Measurements from ENCODE around the gene SMARCD3. TPM values are rescaled to one million over a fixed set of nuclear protein-coding genes. Genes with fewer than 3 reads are reported as not detected.

Gene SMARCD3
- total RNA-seq, 1 experiment from 2014 or later, result 27.8 TPM

DNA sequence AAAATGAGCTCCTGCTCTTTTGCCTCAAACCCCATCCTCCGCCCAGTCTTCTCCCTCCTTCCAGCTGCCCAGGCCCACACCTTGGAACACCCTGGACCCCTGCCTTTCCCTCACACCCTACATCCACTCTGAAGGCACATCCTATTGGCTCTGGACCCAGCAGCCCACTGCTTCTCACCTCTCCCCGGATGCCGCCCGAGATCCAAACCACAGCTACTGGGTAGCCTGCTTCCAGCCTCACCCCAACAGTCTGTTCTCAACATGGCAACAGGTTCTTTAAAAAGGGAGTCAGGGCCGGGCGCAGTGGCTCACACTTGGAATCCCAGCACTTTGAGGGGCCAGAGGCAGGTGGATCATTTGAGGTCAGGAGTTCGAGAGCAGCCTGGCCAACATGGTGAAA, 9.5 kb upstream of the SMARCD3 start:
- ATAC-seq (no peak), DNase-seq (ENCODE audit: low read depth, low spot score) (no peak)
- BruUV-seq (replicated peaks), result no TSS peak
- CTCF ChIA-PET, result no interaction called here
- Histone ChIP-seq H3K36me3 (ENCODE audit: control insufficient read depth, insufficient read depth, low read length) (no peaks in the 10 kb centered on the region), H3K9me3 (ENCODE audit: control insufficient read depth, insufficient read depth, low read depth, low read length) (no peaks in the 10 kb centered on the region), H3K4me3 (ENCODE audit: low read depth in 2 of 2, low read length in 2 of 2) (no peak overlapping the region), H3K4me1 (ENCODE audit: control insufficient read depth, insufficient read depth, low read length) (no peaks in the 10 kb centered on the region), H3K27ac (ENCODE audit: low read length) (no peak overlapping the region), H3K27me3 (ENCODE audit: control insufficient read depth, insufficient read depth, low read length) (no peaks in the 10 kb centered on the region)
- TF ChIP-seq TCF7L2 (IDR thresholded peaks at IDR 0.05; ENCODE audit: low read depth, low read length) (no peak), SIN3A (IDR thresholded peaks at IDR 0.05; ENCODE audit: borderline replicate concordance, insufficient read depth, low read depth, low read length) (no peak), POLR2AphosphoS5 (IDR thresholded peaks at IDR 0.05; ENCODE audit: low read depth, low read length) (no peak), REST (IDR thresholded peaks at IDR 0.05; ENCODE audit: insufficient read depth in 1 of 2, low read depth in 2 of 2, low read length in 1 of 2) (no peak)
- TF ChIP-seq, protein P1, sequence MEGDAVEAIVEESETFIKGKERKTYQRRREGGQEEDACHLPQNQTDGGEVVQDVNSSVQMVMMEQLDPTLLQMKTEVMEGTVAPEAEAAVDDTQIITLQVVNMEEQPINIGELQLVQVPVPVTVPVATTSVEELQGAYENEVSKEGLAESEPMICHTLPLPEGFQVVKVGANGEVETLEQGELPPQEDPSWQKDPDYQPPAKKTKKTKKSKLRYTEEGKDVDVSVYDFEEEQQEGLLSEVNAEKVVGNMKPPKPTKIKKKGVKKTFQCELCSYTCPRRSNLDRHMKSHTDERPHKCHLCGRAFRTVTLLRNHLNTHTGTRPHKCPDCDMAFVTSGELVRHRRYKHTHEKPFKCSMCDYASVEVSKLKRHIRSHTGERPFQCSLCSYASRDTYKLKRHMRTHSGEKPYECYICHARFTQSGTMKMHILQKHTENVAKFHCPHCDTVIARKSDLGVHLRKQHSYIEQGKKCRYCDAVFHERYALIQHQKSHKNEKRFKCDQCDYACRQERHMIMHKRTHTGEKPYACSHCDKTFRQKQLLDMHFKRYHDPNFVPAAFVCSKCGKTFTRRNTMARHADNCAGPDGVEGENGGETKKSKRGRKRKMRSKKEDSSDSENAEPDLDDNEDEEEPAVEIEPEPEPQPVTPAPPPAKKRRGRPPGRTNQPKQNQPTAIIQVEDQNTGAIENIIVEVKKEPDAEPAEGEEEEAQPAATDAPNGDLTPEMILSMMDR (IDR thresholded peaks at IDR 0.05), result no peak
- in situ Hi-C loops (cut with HindIII; ENCODE audit: low pct_unique_long_range_greater_than_20kb, low sequenced_read_pairs), result no loop called here
- POLR2A ChIA-PET, result interaction anchor here (0.6 kb wide), 1 partner anchor 33 kb away, joined by 3 read pairs; no protein-coding TSS in a partner anchor
- intact Hi-C loops (cut with micrococcal nuclease; ENCODE audit: unreplicated experiment), result no loop called here

- no peak overlapping the region for H3K27ac ChIP-seq (ENCODE audit: low read length)
- in situ Hi-C loops (cut with HindIII; ENCODE audit: low pct_unique_long_range_greater_than_20kb, low sequenced_read_pairs), result no loop called here
- H3K36me3 ChIP-seq (ENCODE audit: control insufficient read depth, insufficient read depth, low read length), result no peaks in the 10 kb centered on the region
- ChIA-PET CTCF (no interaction called here), POLR2A (no interaction called here)
- H3K27me3 ChIP-seq (ENCODE audit: control insufficient read depth, insufficient read depth, low read length), result no peaks in the 10 kb centered on the region
- no TSS peak for BruUV-seq (replicated peaks)
- no peak for TF ChIP-seq POLR2AphosphoS5 (IDR thresholded peaks at IDR 0.05; ENCODE audit: low read depth, low read length)
- TF ChIP-seq, protein P1 (IDR thresholded peaks at IDR 0.05), result no peak
- TF ChIP-seq TCF7L2 (IDR thresholded peaks at IDR 0.05; ENCODE audit: low read depth, low read length), result no peak
- TF ChIP-seq REST (IDR thresholded peaks at IDR 0.05; ENCODE audit: insufficient read depth in 1 of 2, low read depth in 2 of 2, low read length in 1 of 2), result no peak
- TF ChIP-seq SIN3A (IDR thresholded peaks at IDR 0.05; ENCODE audit: borderline replicate concordance, insufficient read depth, low read depth, low read length), result no peak
- H3K4me1 ChIP-seq (ENCODE audit: control insufficient read depth, insufficient read depth, low read length), result peaks cover 7% of the 10 kb centered on the region
- H3K4me3 ChIP-seq (ENCODE audit: low read depth in 2 of 2, low read length in 2 of 2), result no peak overlapping the region
- no peak for DNase-seq (ENCODE audit: low read depth, low spot score)
- no peak for ATAC-seq
- intact Hi-C loops (cut with micrococcal nuclease; ENCODE audit: unreplicated experiment), result no loop called here
- H3K9me3 ChIP-seq (ENCODE audit: control insufficient read depth, insufficient read depth, low read depth, low read length), result no peaks in the 10 kb centered on the region
Observed at GRCh38 chr7:151256410-151257045, 8.0 kb upstream of the SMARCD3 start.

Measured in Panc1 (cell line).